Fibroblast of lung (primary cell): ENCODE results near the gene CDH4. TPM values are rescaled to one million over a fixed set of nuclear protein-coding genes. Genes with fewer than 3 reads are reported as not detected.
A peak's percentile ranks its signal among the peaks of the same experiment; 100 is the strongest.

Experiments
- DNase-seq, 2 donors: peaks; one replicate each; pipeline versions ENCODE4 v3.0.0 to v3.0.0-alpha.2; 2010; ENCODE audit warnings: low read depth in 2 of 2
- H2AFZ ChIP-seq: 2 replicates; pipeline ENCODE4 v1.5.1; 2012; ENCODE audit warnings: low read length, control low read depth, inconsistent platforms
- H3K27ac ChIP-seq: 2 replicates; pipeline ENCODE4 v1.5.1; 2011; ENCODE audit warnings: low read length, control low read depth; ENCODE audit not compliant: insufficient read depth
- H3K27me3 ChIP-seq: 2 replicates; pipeline ENCODE4 v1.5.1; 2011; ENCODE audit warnings: mild to moderate bottlenecking, low read length; ENCODE audit not compliant: control insufficient read depth, insufficient read depth
- H3K36me3 ChIP-seq: 2 replicates; pipeline ENCODE4 v1.5.1; 2011; ENCODE audit warnings: low read length; ENCODE audit not compliant: control insufficient read depth, insufficient read depth
- H3K4me1 ChIP-seq: 2 replicates; pipeline ENCODE4 v1.5.1; 2011; ENCODE audit warnings: low read length; ENCODE audit not compliant: control insufficient read depth, insufficient read depth; ENCODE audit errors: extremely low read depth
- H3K4me2 ChIP-seq: 2 replicates; pipeline ENCODE4 v1.5.1; 2011; ENCODE audit warnings: low read length, control low read depth; ENCODE audit not compliant: insufficient read depth; ENCODE audit errors: extremely low read depth
- H3K4me3 ChIP-seq, 4 experiments: fragments of 200-600 bp in 1 of 4; sonication (generic) in 1 of 4; replicated peaks in 1 of 4; 2 replicates each; pipeline ENCODE4 v1.5.1; 2011 to 2016; ENCODE audit warnings: low read length in 4 of 4, low read depth in 3 of 4, mild to moderate bottlenecking in 3 of 4, control low read depth in 2 of 4, inconsistent platforms in 1 of 4, mixed read lengths in 1 of 4; ENCODE audit not compliant: insufficient read depth in 1 of 4; ENCODE audit errors: control extremely low read depth in 1 of 4
- H3K79me2 ChIP-seq: 2 replicates; pipeline ENCODE4 v1.5.1; 2012; ENCODE audit warnings: mild to moderate bottlenecking, low read length, inconsistent platforms; ENCODE audit not compliant: control insufficient read depth, insufficient read depth
- H3K9ac ChIP-seq: 2 replicates; pipeline ENCODE4 v1.5.1; 2011; ENCODE audit warnings: mild to moderate bottlenecking, low read length, control low read depth; ENCODE audit not compliant: insufficient read depth
- H3K9me3 ChIP-seq: 2 replicates; pipeline ENCODE4 v1.5.1; 2012; ENCODE audit warnings: low read depth, low read length; ENCODE audit not compliant: control insufficient read depth, insufficient read depth
- H4K20me1 ChIP-seq: 2 replicates; pipeline ENCODE4 v1.5.1; 2011; ENCODE audit warnings: low read length; ENCODE audit not compliant: control insufficient read depth, insufficient read depth; ENCODE audit errors: extremely low read depth
- CTCF ChIP-seq, 2 donors: IDR thresholded peaks in 1 of 2; conservative IDR thresholded peaks in 1 of 2; 1 replicate in 1 of 2; 2 replicates in 1 of 2; pipeline ENCODE4 v1.5.1; 2011 to 2012; ENCODE audit warnings: low read length in 2 of 2, control low read depth in 1 of 2, inconsistent platforms in 1 of 2, low read depth in 1 of 2, mild to moderate bottlenecking in 1 of 2
- EZH2 ChIP-seq: IDR thresholded peaks from 2 replicates; pipeline ENCODE4 v1.5.1; 2012; ENCODE audit warnings: low read length, control low read depth, mild to moderate bottlenecking; ENCODE audit errors: missing control alignments
- polyA plus RNA-seq, 2 donors: library from polyadenylated mRNA; depleted of rRNA in 1 of 2; stranded (reverse) in 1 of 2; unstranded in 1 of 2; fragments of >200 nt; gene quantifications; 2 replicates each; pipeline ENCODE4 v1.2.1, GENCODE V29; 2011 to 2012; ENCODE audit warnings: missing spikeins in 1 of 2
- total RNA-seq: library from RNA; depleted of rRNA; stranded (reverse); fragments of >200 nt; gene quantifications from 2 replicates; pipeline ENCODE4 v1.2.1, GENCODE V29; 2014

The CDH4 gene
- total and polyA plus RNA-seq, 2 donors (not counting 1 experiment from before 2014, with no cell fraction given), result 4.8 to 6.8 TPM

DNA sequence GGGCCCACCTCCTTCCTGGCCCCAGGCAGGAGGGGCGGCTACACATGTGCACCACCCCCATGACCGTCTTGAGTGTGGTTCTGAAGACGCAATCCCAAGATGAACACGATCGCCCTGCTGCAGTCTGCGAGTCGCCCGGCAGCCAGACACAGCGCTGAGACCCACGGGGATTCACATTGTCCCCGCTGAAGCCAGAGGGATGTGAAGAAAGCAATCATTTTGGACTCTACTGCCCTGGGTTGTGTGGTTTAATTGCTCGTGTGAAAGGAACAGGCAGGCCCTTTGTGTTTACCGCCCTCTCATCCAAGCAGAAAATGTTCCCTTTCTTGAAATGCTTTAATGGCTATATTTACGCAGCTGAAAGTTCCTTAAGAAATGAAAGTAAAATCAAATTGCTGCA, 534.2 kb downstream of the CDH4 start:
- DNase-seq, result no peak
- Histone ChIP-seq H3K4me3 (no peak overlapping the region), H3K9ac (no peak overlapping the region), H3K36me3 (no peaks in the 10 kb centered on the region), H3K4me2 (no peak overlapping the region), H4K20me1 (no peaks in the 10 kb centered on the region), H2AFZ (no peak overlapping the region), H3K27me3 (no peaks in the 10 kb centered on the region), H3K79me2 (no peaks in the 10 kb centered on the region), H3K4me1 (no peaks in the 10 kb centered on the region), H3K27ac (no peak overlapping the region), H3K9me3 (no peaks in the 10 kb centered on the region)
- TF ChIP-seq EZH2, result no peak
- no peak for TF ChIP-seq CTCF (conservative IDR thresholded peaks at IDR 0.05 in 1 of 2, IDR thresholded peaks at IDR 0.05 in 1 of 2; ENCODE audit: low read depth in 1 of 2, low read length in 2 of 2)

DNA sequence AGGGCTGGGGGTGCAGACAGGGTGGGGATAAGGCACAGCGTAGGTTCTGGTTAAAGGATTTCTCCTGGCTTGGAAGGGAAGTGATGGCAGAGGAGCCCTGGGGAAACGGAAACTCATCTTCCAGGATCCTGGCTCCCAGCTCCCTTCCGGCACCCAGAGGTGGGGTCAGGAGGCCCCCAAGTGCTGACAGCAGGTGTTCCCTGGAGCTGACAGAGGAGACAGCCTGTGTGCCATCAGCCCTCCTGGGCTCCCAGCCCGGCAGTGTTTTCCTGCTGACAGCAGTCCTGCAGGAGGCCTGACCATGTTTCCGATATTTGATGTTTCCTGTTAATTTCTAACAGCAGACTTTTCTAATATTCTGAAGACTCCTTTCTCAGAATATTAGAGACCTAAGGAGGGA, 536.3 kb downstream of the CDH4 start:
- no peaks in the 10 kb centered on the region for H3K9me3 ChIP-seq

GRCh38 chr20:61789329-61789728, 537.3 kb downstream of the CDH4 start:
- TF ChIP-seq EZH2 (no peak), CTCF (conservative IDR thresholded peaks at IDR 0.05 in 1 of 2, IDR thresholded peaks at IDR 0.05 in 1 of 2; ENCODE audit: low read depth in 1 of 2, low read length in 2 of 2) (no peak)
- no peaks in the 10 kb centered on the region for H3K79me2 ChIP-seq

More for the DNA sequence above, 536.3 kb downstream of the CDH4 start:
- no peaks in the 10 kb centered on the region for H3K36me3 ChIP-seq
- H3K4me3 ChIP-seq, result no peak overlapping the region
- no peaks in the 10 kb centered on the region for H3K27me3 ChIP-seq
- no peak overlapping the region for H3K27ac ChIP-seq
- H2AFZ ChIP-seq, result no peak overlapping the region
- no peaks in the 10 kb centered on the region for H4K20me1 ChIP-seq
- no peaks in the 10 kb centered on the region for H3K4me1 ChIP-seq
- TF ChIP-seq EZH2 (no peak), CTCF (conservative IDR thresholded peaks at IDR 0.05 in 1 of 2, IDR thresholded peaks at IDR 0.05 in 1 of 2; ENCODE audit: low read depth in 1 of 2, low read length in 2 of 2) (no peak)
- H3K79me2 ChIP-seq, result no peaks in the 10 kb centered on the region
- no peak overlapping the region for H3K4me2 ChIP-seq
- no peak overlapping the region for H3K9ac ChIP-seq
- DNase-seq, result no peak

More at GRCh38 chr20:61789329-61789728, 537.3 kb downstream of the CDH4 start:
- no peaks in the 10 kb centered on the region for H4K20me1 ChIP-seq
- no peaks in the 10 kb centered on the region for H3K9me3 ChIP-seq
- no peak overlapping the region for H3K27ac ChIP-seq
- DNase-seq, result peak in 1 of 2 donors; percentile 15
- H2AFZ ChIP-seq, result no peak overlapping the region
- no peak overlapping the region for H3K4me2 ChIP-seq
- no peaks in the 10 kb centered on the region for H3K36me3 ChIP-seq
- no peak overlapping the region for H3K4me3 ChIP-seq
- H3K27me3 ChIP-seq, result no peaks in the 10 kb centered on the region
- no peak overlapping the region for H3K9ac ChIP-seq
- no peaks in the 10 kb centered on the region for H3K4me1 ChIP-seq
